Retinal pigment epithelial cell (primary cell): ENCODE data around the gene CPTP.

Experiments
- DNase-seq: peaks from one replicate; pipeline ENCODE4 v3.0.0-alpha.2; 2010; ENCODE audit warnings: low read depth
- H3K4me3 ChIP-seq: 2 replicates; pipeline ENCODE4 v1.5.1; 2011; ENCODE audit warnings: mild to moderate bottlenecking, low read length, control low read depth, moderate library complexity
- CTCF ChIP-seq: conservative IDR thresholded peaks from 2 replicates; pipeline ENCODE4 v1.5.1; 2011; ENCODE audit warnings: low read depth, low read length, control low read depth, inconsistent platforms

Gene CPTP

GRCh38 chr1:1324084-1324523, 498 bp upstream of the CPTP start:
- H3K4me3 ChIP-seq: peak overlapping the region; percentile 65
- DNase-seq: no peak
- TF ChIP-seq CTCF: no peak

GRCh38 chr1:1325288-1326074, 879 bp downstream of the CPTP start:
- no peak for DNase-seq
- TF ChIP-seq CTCF: no peak
- peak overlapping the region; percentile 75 for H3K4me3 ChIP-seq

GRCh38 chr1:1326075-1326605, 1.5 kb downstream of the CPTP start:
- no peak overlapping the region for H3K4me3 ChIP-seq
- TF ChIP-seq CTCF: no peak
- no peak for DNase-seq

- H3K4me3 ChIP-seq: no peak overlapping the region
- no peak for DNase-seq
- TF ChIP-seq CTCF: no peak
Measured at GRCh38 chr1:1327291-1327690, 2.7 kb downstream of the CPTP start.

- no peak for TF ChIP-seq CTCF
Measured at GRCh38 chr1:1328254-1328653, 3.7 kb downstream of the CPTP start.

GRCh38 chr1:1329304-1330210, 5.0 kb downstream of the CPTP start:
- no peak overlapping the region for H3K4me3 ChIP-seq
- no peak for DNase-seq
- no peak for TF ChIP-seq CTCF

More at GRCh38 chr1:1328254-1328653, 3.7 kb downstream of the CPTP start:
- H3K4me3 ChIP-seq: no peak overlapping the region
- DNase-seq: no peak
